ENCODE results near the gene CIC.
A peak's percentile ranks its signal among the peaks of the same experiment; 100 is the strongest.

CIC gene

GRCh38 chr19:42239544-42240220, 29.4 kb upstream of the CIC start:
- Histone ChIP-seq H3K4me1 (ENCODE audit: control insufficient read depth in 1 of 2, insufficient read depth in 1 of 2, low read depth in 1 of 2, low read length in 1 of 2) (peaks cover 40 to 43% of the 10 kb centered on the region in 2 experiments), H3K36me3 (peaks cover 40% of the 10 kb centered on the region), H3K27ac (peak overlapping the region; percentile 30), H3K9me3 (no peaks in the 10 kb centered on the region), H3K27me3 (no peaks in the 10 kb centered on the region), H3K4me3 (ENCODE audit: low read depth in 1 of 2, low read length in 1 of 2) (no peak overlapping the region)
- TF ChIP-seq, protein P1, sequence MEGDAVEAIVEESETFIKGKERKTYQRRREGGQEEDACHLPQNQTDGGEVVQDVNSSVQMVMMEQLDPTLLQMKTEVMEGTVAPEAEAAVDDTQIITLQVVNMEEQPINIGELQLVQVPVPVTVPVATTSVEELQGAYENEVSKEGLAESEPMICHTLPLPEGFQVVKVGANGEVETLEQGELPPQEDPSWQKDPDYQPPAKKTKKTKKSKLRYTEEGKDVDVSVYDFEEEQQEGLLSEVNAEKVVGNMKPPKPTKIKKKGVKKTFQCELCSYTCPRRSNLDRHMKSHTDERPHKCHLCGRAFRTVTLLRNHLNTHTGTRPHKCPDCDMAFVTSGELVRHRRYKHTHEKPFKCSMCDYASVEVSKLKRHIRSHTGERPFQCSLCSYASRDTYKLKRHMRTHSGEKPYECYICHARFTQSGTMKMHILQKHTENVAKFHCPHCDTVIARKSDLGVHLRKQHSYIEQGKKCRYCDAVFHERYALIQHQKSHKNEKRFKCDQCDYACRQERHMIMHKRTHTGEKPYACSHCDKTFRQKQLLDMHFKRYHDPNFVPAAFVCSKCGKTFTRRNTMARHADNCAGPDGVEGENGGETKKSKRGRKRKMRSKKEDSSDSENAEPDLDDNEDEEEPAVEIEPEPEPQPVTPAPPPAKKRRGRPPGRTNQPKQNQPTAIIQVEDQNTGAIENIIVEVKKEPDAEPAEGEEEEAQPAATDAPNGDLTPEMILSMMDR (IDR thresholded peaks at IDR 0.05): no peak

GRCh38 chr19:42241279-42241678, 27.8 kb upstream of the CIC start:
- Histone ChIP-seq H3K27me3 (no peaks in the 10 kb centered on the region), H3K4me1 (ENCODE audit: control insufficient read depth in 1 of 2, insufficient read depth in 1 of 2, low read depth in 1 of 2, low read length in 1 of 2) (peaks cover 45 to 48% of the 10 kb centered on the region in 2 experiments), H3K27ac (peak overlapping the region; percentile 90), H3K36me3 (peaks cover 24% of the 10 kb centered on the region), H3K9me3 (no peaks in the 10 kb centered on the region), H3K4me3 (ENCODE audit: low read depth in 1 of 2, low read length in 1 of 2) (peak overlapping the region; percentile 65 to 77)
- TF ChIP-seq, protein P1 (IDR thresholded peaks at IDR 0.05): no peak

- TF ChIP-seq, protein P1 (IDR thresholded peaks at IDR 0.05): no peak
Measured at GRCh38 chr19:42242069-42242511, 27.0 kb upstream of the CIC start.

DNA sequence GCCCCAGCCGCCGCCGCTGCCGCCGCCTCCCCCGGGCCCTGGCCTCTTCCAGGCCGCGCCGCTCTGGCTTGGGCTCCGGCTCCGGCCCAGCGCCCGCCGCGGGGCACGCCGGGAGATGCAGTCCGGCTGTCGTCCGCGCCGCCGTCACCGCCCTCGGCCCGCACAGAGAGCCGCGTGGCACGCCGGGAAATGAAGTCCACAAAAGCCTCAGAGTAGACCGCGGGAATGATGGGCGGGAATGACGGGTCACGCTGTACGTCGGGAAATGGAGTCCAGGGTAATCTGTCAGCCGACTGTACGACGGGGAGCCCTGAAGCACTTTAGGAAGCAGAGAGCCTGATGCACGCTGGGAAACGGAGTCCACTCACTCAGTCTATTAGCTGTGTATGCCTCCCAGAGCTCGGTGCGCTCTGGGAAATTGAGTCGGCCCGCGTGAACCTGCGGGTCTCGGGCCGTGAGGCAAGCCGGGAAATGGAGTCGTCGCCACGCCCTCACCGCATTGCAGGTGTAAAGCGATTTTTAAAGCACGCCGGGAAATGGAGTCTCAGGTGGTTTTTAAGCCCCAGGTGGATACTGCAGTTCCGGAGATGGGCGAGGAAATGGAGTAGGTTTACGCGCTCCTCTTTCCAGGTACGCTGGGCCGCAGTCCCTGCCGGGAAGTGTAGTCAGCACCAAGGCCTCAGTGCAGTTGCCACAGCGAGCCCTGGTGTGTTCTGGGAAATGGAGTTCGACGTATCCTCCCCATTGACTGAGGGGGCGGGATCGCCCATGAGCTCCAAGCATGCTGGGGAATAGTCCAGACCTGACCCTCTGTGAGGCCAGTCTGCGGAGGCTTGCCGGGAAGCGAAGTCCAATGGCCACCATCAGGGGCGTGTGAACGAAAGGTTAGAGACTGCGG, 26.3 kb upstream of the CIC start, which contains the start of gene GSK3A:
Gene GSK3A, minus strand, starts transcription at position 91 of the 898 bp plus-strand sequence. CDS start 137 bp downstream, outside the sequence.
- Histone ChIP-seq H3K9me3 (no peaks in the 10 kb centered on the region), H3K36me3 (peaks cover 10% of the 10 kb centered on the region), H3K27ac (peak within 1 kb of the TSS; percentile 90), H3K4me1 (ENCODE audit: control insufficient read depth in 1 of 2, insufficient read depth in 1 of 2, low read depth in 1 of 2, low read length in 1 of 2) (peaks cover 45 to 48% of the 10 kb centered on the region in 2 experiments), H3K4me3 (ENCODE audit: low read depth in 1 of 2, low read length in 1 of 2) (peak within 1 kb of the TSS; percentile 65 to 94), H3K27me3 (no peaks in the 10 kb centered on the region)
- TF ChIP-seq, protein P1 (IDR thresholded peaks at IDR 0.05): peak; percentile 54

More at GRCh38 chr19:42242069-42242511, 27.0 kb upstream of the CIC start:
- H3K4me1 ChIP-seq (ENCODE audit: control insufficient read depth in 1 of 2, insufficient read depth in 1 of 2, low read depth in 1 of 2, low read length in 1 of 2): peaks cover 45 to 48% of the 10 kb centered on the region in 2 experiments
- peaks cover 16% of the 10 kb centered on the region for H3K36me3 ChIP-seq
- H3K9me3 ChIP-seq: no peaks in the 10 kb centered on the region
- H3K27ac ChIP-seq: peak overlapping the region; percentile 90
- peak overlapping the region; percentile 65 to 77 for H3K4me3 ChIP-seq (ENCODE audit: low read depth in 1 of 2, low read length in 1 of 2)
- no peaks in the 10 kb centered on the region for H3K27me3 ChIP-seq

DNA sequence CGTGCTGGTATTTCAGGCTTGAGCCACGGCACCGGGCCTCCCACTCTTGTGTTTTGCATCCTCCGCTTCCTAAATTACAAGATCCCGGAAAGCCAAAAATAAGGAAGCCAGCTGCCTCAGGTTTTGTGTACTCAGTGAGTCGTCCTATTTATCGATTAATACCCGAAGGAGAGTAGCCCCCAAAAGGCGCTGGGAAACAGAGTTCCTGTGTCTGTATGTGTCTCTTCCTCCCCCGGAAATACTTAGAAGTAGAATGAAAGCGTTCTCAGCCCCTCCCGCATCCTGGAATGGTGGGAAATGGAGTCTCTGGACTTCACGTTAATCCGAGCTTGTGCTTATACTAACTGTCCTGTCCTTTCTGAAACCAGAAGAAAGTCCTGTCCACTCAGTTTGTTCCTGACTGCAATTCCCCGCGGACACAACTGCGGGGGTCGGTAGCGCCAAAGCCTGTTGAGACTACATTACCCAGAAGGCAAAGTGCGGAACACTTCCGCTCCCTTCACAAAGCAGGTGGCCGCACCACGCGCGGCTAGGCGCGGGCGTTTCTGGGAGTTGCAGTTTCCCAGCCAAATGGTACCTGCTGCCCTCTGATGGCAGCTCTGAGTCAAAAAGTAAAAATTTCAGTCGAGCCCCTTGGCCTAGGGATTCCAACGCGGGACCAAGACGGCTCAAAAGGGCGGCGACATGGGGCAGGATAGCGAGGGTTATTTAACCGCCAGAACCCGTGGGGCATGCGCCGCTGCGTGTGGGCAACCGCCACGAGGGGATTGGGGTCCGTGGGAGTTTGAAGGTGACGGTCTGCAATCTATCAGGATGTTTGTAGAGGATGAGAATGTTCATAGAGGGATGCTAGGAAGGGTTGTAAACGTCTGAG, 24.5 kb upstream of the CIC start:
- TF ChIP-seq, protein P1 (IDR thresholded peaks at IDR 0.05): peak; percentile 85
- no peaks in the 10 kb centered on the region for H3K9me3 ChIP-seq
- peaks cover 45 to 48% of the 10 kb centered on the region in 2 experiments for H3K4me1 ChIP-seq (ENCODE audit: control insufficient read depth in 1 of 2, insufficient read depth in 1 of 2, low read depth in 1 of 2, low read length in 1 of 2)
- peaks cover 18% of the 10 kb centered on the region for H3K36me3 ChIP-seq
- peak overlapping the region; percentile 65 to 94 for H3K4me3 ChIP-seq (ENCODE audit: low read depth in 1 of 2, low read length in 1 of 2)
- H3K27ac ChIP-seq: peak overlapping the region; percentile 90
- H3K27me3 ChIP-seq: no peaks in the 10 kb centered on the region

Data from neutrophil (primary cell).